H1 (cell line): ENCODE data around the gene DGKA. TPM values are rescaled to one million over a fixed set of nuclear protein-coding genes. Genes with fewer than 3 reads are reported as not detected.

Source experiments
- CTCF ChIA-PET: fragments of 300-600 bp; sonication (Branson Sonifier 250); formaldehyde crosslinking; loops from one replicate; lab custom pipeline; 2021; ENCODE audit not compliant: partially characterized antibody; lab: Charles Lee
- POLR2A ChIA-PET: fragments of 300-600 bp; sonication (Branson Sonifier 250); formaldehyde crosslinking; loops from one replicate; lab custom pipeline; 2021; ENCODE audit warnings: inconsistent platforms; ENCODE audit not compliant: partially characterized antibody; lab: Charles Lee
- DNase-seq, 2 experiments: peaks; one replicate each; pipeline versions ENCODE4 v3.0.0 to v3.0.0-alpha.2; 2010 to 2022; ENCODE audit warnings: low spot score in 2 of 2, low read depth in 1 of 2, mixed read lengths in 1 of 2
- FAIRE-seq: peaks from 2 replicates; lab custom pipeline; 2011; peaks lifted over from hg19 to GRCh38; lab: Jason Lieb, UNC
- H2AFZ ChIP-seq: 2 replicates; pipeline ENCODE4 v1.8.1; 2012; ENCODE audit warnings: low read length, inconsistent platforms
- H2AK5ac ChIP-seq: 2 replicates; pipeline ENCODE4 v1.6.1; 2013; ENCODE audit warnings: low read depth, low read length
- H2BK120ac ChIP-seq: replicated peaks from 2 replicates; pipeline ENCODE3; 2013; ENCODE audit warnings: low read depth, low read length, inconsistent platforms
- H2BK12ac ChIP-seq: 2 replicates; pipeline ENCODE4 v1.6.1; 2013; ENCODE audit warnings: low read depth, low read length
- H2BK15ac ChIP-seq: 2 replicates; pipeline ENCODE4 v1.6.1; 2013; ENCODE audit warnings: low read length
- H2BK20ac ChIP-seq: 2 replicates; pipeline ENCODE4 v1.6.1; 2013; ENCODE audit warnings: low read length
- H2BK5ac ChIP-seq: 2 replicates; pipeline ENCODE4 v1.6.1; 2013; ENCODE audit warnings: low read depth, low read length
- H3K14ac ChIP-seq: 2 replicates; pipeline ENCODE4 v1.6.1; 2013; ENCODE audit warnings: inconsistent platforms; ENCODE audit not compliant: insufficient read length
- H3K18ac ChIP-seq: 2 replicates; pipeline ENCODE4 v1.6.1; 2013; ENCODE audit warnings: low read length; ENCODE audit errors: extremely low read depth
- H3K23ac ChIP-seq: 2 replicates; pipeline ENCODE4 v1.6.1; 2013; ENCODE audit warnings: inconsistent platforms; ENCODE audit not compliant: insufficient read length
- H3K23me2 ChIP-seq: 2 replicates; pipeline ENCODE4 v1.6.1; 2013; ENCODE audit warnings: low read depth, low read length
- H3K27ac ChIP-seq: 2 replicates; pipeline ENCODE4 v1.6.1; 2011; ENCODE audit warnings: low read depth, low read length, inconsistent platforms
- H3K27me3 ChIP-seq, 4 experiments: replicated peaks in 1 of 4; 1 replicate in 1 of 4; 2 replicates in 3 of 4; pipeline versions ENCODE4 v1.6.1 to v1.8.1; 2011 to 2013; ENCODE audit warnings: low read length in 3 of 4, mild to moderate bottlenecking in 3 of 4, inconsistent platforms in 2 of 4, mixed read lengths in 2 of 4, moderate library complexity in 1 of 4; ENCODE audit not compliant: control insufficient read depth in 3 of 4, insufficient read depth in 3 of 4; ENCODE audit errors: extremely low read depth in 1 of 4
- H3K36me3 ChIP-seq, 4 experiments: 2 replicates each; pipeline versions ENCODE4 v1.6.1 to v1.8.1; 2011 to 2013; ENCODE audit warnings: mild to moderate bottlenecking in 4 of 4, low read length in 3 of 4, moderate library complexity in 2 of 4, control low read depth in 1 of 4, inconsistent platforms in 1 of 4; ENCODE audit not compliant: insufficient read depth in 4 of 4, control insufficient read depth in 2 of 4
- H3K4ac ChIP-seq: replicated peaks from 2 replicates; pipeline ENCODE3; 2013; ENCODE audit warnings: low read length, low read depth, mixed read lengths, inconsistent platforms; ENCODE audit not compliant: insufficient read length
- H3K4me1 ChIP-seq, 4 experiments: replicated peaks in 1 of 4; 1 replicate in 1 of 4; 2 replicates in 3 of 4; pipeline versions ENCODE4 v1.6.1 to v1.8.1; 2011 to 2013; ENCODE audit warnings: low read length in 3 of 4, inconsistent platforms in 2 of 4, mixed read lengths in 1 of 4; ENCODE audit not compliant: insufficient read depth in 4 of 4, control insufficient read depth in 3 of 4
- H3K4me2 ChIP-seq, 2 experiments: 2 replicates each; pipeline versions ENCODE4 v1.6.1 to v1.8.1; 2011 to 2013; ENCODE audit warnings: low read depth in 2 of 2, low read length in 2 of 2, control low read depth in 1 of 2, inconsistent platforms in 1 of 2, mild to moderate bottlenecking in 1 of 2; ENCODE audit not compliant: insufficient read depth in 1 of 2
- H3K4me3 ChIP-seq, 4 experiments: fragments of 200-600, 300-600 bp in 1 of 4; sonication (generic), shearing (Covaris generic), sonication (Bioruptor Twin) in 1 of 4; 2 replicates each; pipeline versions ENCODE4 v1.5.1 to v1.8.1; 2011 to 2016; ENCODE audit warnings: low read length in 4 of 4, low read depth in 3 of 4, control low read depth in 2 of 4, inconsistent platforms in 2 of 4, mild to moderate bottlenecking in 2 of 4, mixed read lengths in 1 of 4, moderate library complexity in 1 of 4; ENCODE audit not compliant: insufficient read depth in 2 of 4; ENCODE audit errors: extremely low read depth in 1 of 4
- H3K56ac ChIP-seq: replicated peaks from 2 replicates; pipeline ENCODE3; 2013; ENCODE audit warnings: low read depth, mild to moderate bottlenecking, mixed read lengths, low read length, inconsistent platforms; ENCODE audit not compliant: insufficient read length
- H3K79me1 ChIP-seq: 2 replicates; pipeline ENCODE4 v1.6.1; 2013; ENCODE audit warnings: low read depth, low read length, control low read depth
- H3K79me2 ChIP-seq, 2 experiments: 2 replicates each; pipeline versions ENCODE4 v1.6.1 to v1.8.1; 2012 to 2013; ENCODE audit warnings: low read length in 2 of 2, mild to moderate bottlenecking in 2 of 2, inconsistent platforms in 1 of 2; ENCODE audit not compliant: insufficient read depth in 2 of 2, control insufficient read depth in 1 of 2
- H3K9ac ChIP-seq, 4 experiments: replicated peaks in 1 of 4; 1 replicate in 1 of 4; 2 replicates in 3 of 4; pipeline versions ENCODE4 v1.6.1 to v1.8.1; 2011 to 2013; ENCODE audit warnings: low read depth in 3 of 4, low read length in 3 of 4, control low read depth in 2 of 4, mild to moderate bottlenecking in 2 of 4, moderate library complexity in 2 of 4, inconsistent platforms in 1 of 4; ENCODE audit errors: extremely low read depth in 1 of 4
- H3K9me3 ChIP-seq, 2 experiments: 2 replicates each; pipeline versions ENCODE4 v1.6.1 to v1.8.1; 2012 to 2013; ENCODE audit warnings: mild to moderate bottlenecking in 2 of 2, moderate library complexity in 2 of 2, control low read depth in 1 of 2, inconsistent platforms in 1 of 2, low read depth in 1 of 2, low read length in 1 of 2, mixed read lengths in 1 of 2; ENCODE audit not compliant: insufficient read depth in 2 of 2
- H4K20me1 ChIP-seq, 2 experiments: replicated peaks in 1 of 2; 2 replicates each; pipeline versions ENCODE3 to v1.8.1; 2011 to 2013; ENCODE audit warnings: inconsistent platforms in 2 of 2, low read length in 2 of 2, mild to moderate bottlenecking in 1 of 2; ENCODE audit not compliant: insufficient read depth in 2 of 2, control insufficient read depth in 1 of 2
- H4K5ac ChIP-seq: 2 replicates; pipeline ENCODE4 v1.6.1; 2013; ENCODE audit warnings: low read length, low read depth, mixed read lengths, inconsistent platforms; ENCODE audit not compliant: insufficient read length
- H4K8ac ChIP-seq: 2 replicates; pipeline ENCODE4 v1.8.0; 2013; ENCODE audit warnings: mild to moderate bottlenecking, moderate library complexity, low read length, inconsistent platforms; ENCODE audit not compliant: insufficient read depth; ENCODE audit errors: extremely low read depth
- H4K91ac ChIP-seq: replicated peaks from 2 replicates; pipeline ENCODE3; 2013; ENCODE audit warnings: low read length, mixed read lengths, inconsistent platforms; ENCODE audit not compliant: insufficient read length
- ASH2L ChIP-seq: fragments of 200-600, 300-600 bp; sonication (generic); IDR thresholded peaks from one replicate; pipeline ENCODE4 v1.7.1; 2017; ENCODE audit warnings: low read length
- E2F6 ChIP-seq: IDR thresholded peaks from 2 replicates; pipeline ENCODE4 v1.6.1; 2012; ENCODE audit warnings: inconsistent platforms
- GABPA ChIP-seq: IDR thresholded peaks from 2 replicates; pipeline ENCODE4 v1.6.1; 2011; ENCODE audit warnings: mild to moderate bottlenecking, low read length, moderate library complexity, borderline replicate concordance; ENCODE audit not compliant: insufficient read depth
- KDM5A ChIP-seq: fragments of 200-600 bp; IDR thresholded peaks from 2 replicates; pipeline ENCODE4 v1.7.1; 2012; ENCODE audit warnings: mild to moderate bottlenecking, low read length, inconsistent platforms, mixed read lengths
- NANOG ChIP-seq: IDR thresholded peaks from 2 replicates; pipeline ENCODE4 v1.6.1; 2011; ENCODE audit warnings: low read length, low read depth, mild to moderate bottlenecking, inconsistent platforms; ENCODE audit not compliant: insufficient read depth, poor library complexity, severe bottlenecking
- NRF1 ChIP-seq: IDR thresholded peaks from 2 replicates; pipeline ENCODE4 v1.6.1; 2011; ENCODE audit warnings: mild to moderate bottlenecking, low read depth, low read length, improper control_type of control experiment
- RBBP5 ChIP-seq: IDR thresholded peaks from 2 replicates; pipeline ENCODE4 v1.7.1; 2012; ENCODE audit warnings: low read depth, mild to moderate bottlenecking, inconsistent platforms, low read length, moderate library complexity, borderline replicate concordance
- RFX5 ChIP-seq: IDR thresholded peaks from 2 replicates; pipeline ENCODE4 v1.6.1; 2011; ENCODE audit warnings: low read depth, low read length, improper control_type of control experiment, borderline replicate concordance
- SIRT6 ChIP-seq: IDR thresholded peaks from one replicate; pipeline ENCODE4 v1.7.1; 2012; ENCODE audit warnings: low read length, inconsistent platforms
- SP4 ChIP-seq: IDR thresholded peaks from 2 replicates; pipeline ENCODE4 v1.6.1; 2012; ENCODE audit warnings: low read length, inconsistent platforms
- SRF ChIP-seq: IDR thresholded peaks from 2 replicates; pipeline ENCODE4 v1.6.1; 2011; ENCODE audit warnings: mild to moderate bottlenecking, low read depth, low read length, moderate library complexity
- TAF1 ChIP-seq: IDR thresholded peaks from 2 replicates; pipeline ENCODE4 v1.6.1; 2011; ENCODE audit warnings: mild to moderate bottlenecking, low read depth, low read length
- TBP ChIP-seq: IDR thresholded peaks from 2 replicates; pipeline ENCODE4 v1.6.1; 2011; ENCODE audit warnings: low read depth, low read length, improper control_type of control experiment
- TCF12 ChIP-seq: IDR thresholded peaks from 2 replicates; pipeline ENCODE4 v1.6.1; 2011; ENCODE audit warnings: low read depth, mild to moderate bottlenecking, low read length
- WGBS, 2 experiments: shearing (Covaris generic) in 1 of 2; methylation state at CpG; one replicate each; pipeline versions ENCODE4 v1.1.6 to v1.1.7; 2013 to 2015; ENCODE audit warnings: low lambda C conversion rate in 2 of 2, mixed read lengths in 2 of 2, inconsistent platforms in 1 of 2, low coverage in 1 of 2, missing lambda C conversion rate in 1 of 2; ENCODE audit not compliant: insufficient replicate concordance in 2 of 2, insufficient coverage in 1 of 2, insufficient read length in 1 of 2; ENCODE audit errors: extremely low coverage in 1 of 2, missing lambda C conversion rate in 1 of 2; 5-methylcytosine and 5-hydroxymethylcytosine counted together
- polyA plus RNA-seq, 7 experiments: library from polyadenylated mRNA; depleted of rRNA in 3 of 7; stranded (reverse) in 5 of 7; unstranded in 2 of 7; fragments of >200 nt in 5 of 7; fragments of 200-250 nt in 2 of 7; gene quantifications; 1 replicate in 5 of 7; 2 replicates in 1 of 7; 4 replicates in 1 of 7; pipeline versions ENCODE4 v1.2.1 to v1.2.3, GENCODE V29; 2011 to 2013; ENCODE audit warnings: missing spikeins in 2 of 7, mixed read lengths in 2 of 7
- total RNA-seq: library from RNA; stranded (reverse); fragmentation: NEBNext Ultra II Directional; extraction: Animal tissue kit (Norgen Biotek cat#: 25700); gene quantifications from 2 replicates; pipeline ENCODE4 v1.2.1, GENCODE V29; 2021

The DGKA gene
- total and polyA plus RNA-seq, 2 of the 8 experiments (the other 6 are each of a cell fraction or from before 2014, with no cell fraction given), result 15.9 to 18.0 TPM

GRCh38 chr12:55995366-55995765, 64.4 kb downstream of the DGKA start:
- Histone ChIP-seq H3K27ac (no peak overlapping the region), H3K79me2 (no peaks in the 10 kb centered on the region), H3K9ac (no peak overlapping the region; a peak in 1 of 7 replicates), H3K36me3 (peaks cover 12 to 53% (median 33%) of the 10 kb centered on the region in 4 experiments), H3K23ac (no peak overlapping the region), H2AFZ (no peak overlapping the region), H3K4ac (no peak overlapping the region), H4K5ac (no peak overlapping the region), H2BK15ac (no peak overlapping the region), H3K23me2 (peaks cover 8% of the 10 kb centered on the region), H3K27me3 (no peaks in the 10 kb centered on the region), H2AK5ac (no peak overlapping the region), H3K4me3 (no peak overlapping the region), H2BK5ac (no peak overlapping the region), H4K91ac (no peak overlapping the region), H3K9me3 (no peaks in the 10 kb centered on the region), H3K4me1 (peaks cover 0 to 4% (median 0%) of the 10 kb centered on the region in 4 experiments; a peak in 2 of 7 replicates), H2BK120ac (no peak overlapping the region), H3K4me2 (no peak overlapping the region), H3K14ac (no peak overlapping the region), H3K79me1 (no peaks in the 10 kb centered on the region; the same call in 1 of the 2 replicates), H4K8ac (no peak overlapping the region), H2BK20ac (no peak overlapping the region), H3K18ac (no peak overlapping the region), H2BK12ac (no peak overlapping the region), H3K56ac (no peak overlapping the region), H4K20me1 (peaks cover 0 to 3% of the 10 kb centered on the region in 2 experiments)
- DNase-seq (no peak), FAIRE-seq (no peak)
- POLR2A ChIA-PET, result interaction anchor here (0.6 to 5.4 kb wide), 13 partner anchors 11 to 263 kb away, joined by 3 to 55 read pairs (median 5); partner anchors contain the start of genes ANKRD52, DGKA and RAB5B
- CTCF ChIA-PET, result interaction anchor here (0.6 to 13.5 kb wide), 35 partner anchors 9 to 1611 kb away, joined by 3 to 256 read pairs (median 5); partner anchors contain the start of genes IKZF4, RAB5B and ZC3H10
- TF ChIP-seq SRF, result no peak
- no peak for TF ChIP-seq RBBP5
- no peak for TF ChIP-seq SIRT6
- no peak for TF ChIP-seq KDM5A
- TF ChIP-seq ASH2L, result no peak
- no peak for TF ChIP-seq TAF1
- no peak for TF ChIP-seq E2F6
- TF ChIP-seq RFX5, result no peak
- TF ChIP-seq SP4, result no peak
- TF ChIP-seq NRF1, result no peak
- TF ChIP-seq TCF12, result no peak
- no peak for TF ChIP-seq NANOG
- no peak for TF ChIP-seq TBP
- TF ChIP-seq GABPA, result no peak
- WGBS, 2 experiments, result 93% methylated on average over 8 of the region's 8 CpGs; no CpG with 5 or more reads in 1 of the 2 experiments
